Transverse colon (tissue), 4 donors: ENCODE results near the gene ZBTB1.

Experiments used
- POLR2A ChIP-seq: fragments of 450-650 bp; IDR thresholded peaks from one replicate; pipeline ENCODE4 v1.6.1; 2016; ENCODE audit warnings: antibody characterized with exemption, mild to moderate bottlenecking, moderate library complexity
- POLR2AphosphoS5 ChIP-seq, 3 donors: sonication (generic); formaldehyde crosslinking; IDR thresholded peaks; one replicate each; pipeline ENCODE4 v1.6.1; 2016; ENCODE audit warnings: antibody characterized with exemption in 3 of 3
- TF ChIP-seq, protein P1 (sequence below), 5 experiments: fragments of 200-600 bp in 3 of 5; fragments of 450-650 bp in 2 of 5; sonication (generic) in 3 of 5; IDR thresholded peaks; 1 replicate in 2 of 5; 2 replicates in 3 of 5; pipeline ENCODE4 v1.5.1; 2016 to 2017; ENCODE audit warnings: antibody characterized with exemption in 5 of 5, inconsistent platforms in 3 of 5, mild to moderate bottlenecking in 2 of 5, moderate library complexity in 1 of 5

DNA sequence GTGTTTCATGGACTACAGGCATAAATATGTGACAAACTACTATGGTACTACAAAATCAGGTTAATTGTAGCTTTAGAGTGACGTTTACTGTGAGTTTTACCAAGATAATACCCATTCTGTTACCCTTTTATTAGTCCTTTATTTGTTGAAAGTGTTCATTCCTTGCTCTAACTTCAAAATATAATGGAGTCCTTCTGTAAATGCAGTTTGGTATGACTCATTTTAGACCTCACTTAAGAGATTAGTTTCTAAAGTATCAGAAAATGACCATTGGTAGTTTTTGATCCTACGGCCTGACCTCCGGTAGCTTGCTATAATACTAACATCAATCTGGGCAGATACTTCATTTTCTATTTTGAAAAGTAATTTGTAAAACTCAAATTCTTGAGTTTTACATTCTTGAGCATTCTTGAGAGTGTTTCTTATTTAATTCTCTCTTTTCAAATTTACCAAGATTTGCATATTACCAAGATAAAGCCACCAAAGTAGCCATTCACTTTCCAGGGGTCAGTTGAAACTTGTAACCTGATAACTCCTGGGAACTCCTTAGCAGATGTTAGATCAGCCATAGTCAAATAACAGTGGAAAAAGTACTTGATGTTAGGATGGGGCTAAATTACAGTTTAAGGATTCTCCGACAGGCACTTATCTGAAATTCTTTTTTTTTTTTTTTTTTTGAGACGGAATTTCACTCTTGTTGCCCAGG is 40.2 kb downstream of the ZBTB1 start:
- TF ChIP-seq POLR2AphosphoS5 (IDR thresholded peaks at IDR 0.05) (no peak), POLR2A (no peak)
- TF ChIP-seq, protein P1, sequence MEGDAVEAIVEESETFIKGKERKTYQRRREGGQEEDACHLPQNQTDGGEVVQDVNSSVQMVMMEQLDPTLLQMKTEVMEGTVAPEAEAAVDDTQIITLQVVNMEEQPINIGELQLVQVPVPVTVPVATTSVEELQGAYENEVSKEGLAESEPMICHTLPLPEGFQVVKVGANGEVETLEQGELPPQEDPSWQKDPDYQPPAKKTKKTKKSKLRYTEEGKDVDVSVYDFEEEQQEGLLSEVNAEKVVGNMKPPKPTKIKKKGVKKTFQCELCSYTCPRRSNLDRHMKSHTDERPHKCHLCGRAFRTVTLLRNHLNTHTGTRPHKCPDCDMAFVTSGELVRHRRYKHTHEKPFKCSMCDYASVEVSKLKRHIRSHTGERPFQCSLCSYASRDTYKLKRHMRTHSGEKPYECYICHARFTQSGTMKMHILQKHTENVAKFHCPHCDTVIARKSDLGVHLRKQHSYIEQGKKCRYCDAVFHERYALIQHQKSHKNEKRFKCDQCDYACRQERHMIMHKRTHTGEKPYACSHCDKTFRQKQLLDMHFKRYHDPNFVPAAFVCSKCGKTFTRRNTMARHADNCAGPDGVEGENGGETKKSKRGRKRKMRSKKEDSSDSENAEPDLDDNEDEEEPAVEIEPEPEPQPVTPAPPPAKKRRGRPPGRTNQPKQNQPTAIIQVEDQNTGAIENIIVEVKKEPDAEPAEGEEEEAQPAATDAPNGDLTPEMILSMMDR (IDR thresholded peaks at IDR 0.05) = no peak
